ENCODE measurements around the gene MYO1F.

GRCh38 chr19:8612807-8613171, 35.5 kb upstream of the MYO1F start:
- TF ChIP-seq CTCF (optimal IDR thresholded peaks at IDR 0.05 in 1 of 3, IDR thresholded peaks at IDR 0.05 in 1 of 3, conservative IDR thresholded peaks at IDR 0.05 in 1 of 3; ENCODE audit: extremely low read depth in 1 of 3, insufficient read depth in 2 of 3, low read length in 3 of 3): no peak
- no peak for TF ChIP-seq EZH2 (IDR thresholded peaks at IDR 0.05; ENCODE audit: low read length)
